ENCODE data around the gene PHLDA2.

The PHLDA2 gene

GRCh38 chr11:2921742-2922493 lies 7.3 kb downstream of the PHLDA2 start:
- no peak overlapping the region for H3K4me3 ChIP-seq (ENCODE audit: low read depth in 1 of 2, low read length in 1 of 2)
- H3K27me3 ChIP-seq = peaks cover 8% of the 10 kb centered on the region
- H3K4me1 ChIP-seq (ENCODE audit: control insufficient read depth in 1 of 2, insufficient read depth in 1 of 2, low read depth in 1 of 2, low read length in 1 of 2) = no peaks in the 10 kb centered on the region
- no peak overlapping the region for H3K27ac ChIP-seq
- no peak for TF ChIP-seq CTCF (IDR thresholded peaks at IDR 0.05)
- H3K36me3 ChIP-seq = no peaks in the 10 kb centered on the region
- H3K9me3 ChIP-seq = no peaks in the 10 kb centered on the region

GRCh38 chr11:2921261-2921660 lies 8.0 kb downstream of the PHLDA2 start:
- no peak overlapping the region for H3K27ac ChIP-seq
- TF ChIP-seq CTCF (IDR thresholded peaks at IDR 0.05) = no peak
- no peak overlapping the region for H3K4me3 ChIP-seq (ENCODE audit: low read depth in 1 of 2, low read length in 1 of 2)
- H3K9me3 ChIP-seq = no peaks in the 10 kb centered on the region
- no peaks in the 10 kb centered on the region for H3K4me1 ChIP-seq (ENCODE audit: control insufficient read depth in 1 of 2, insufficient read depth in 1 of 2, low read depth in 1 of 2, low read length in 1 of 2)
- peaks cover under 1% of the 10 kb centered on the region for H3K27me3 ChIP-seq
- H3K36me3 ChIP-seq = no peaks in the 10 kb centered on the region

GRCh38 chr11:2920343-2920742 lies 8.9 kb downstream of the PHLDA2 start:
- no peaks in the 10 kb centered on the region for H3K4me1 ChIP-seq (ENCODE audit: control insufficient read depth in 1 of 2, insufficient read depth in 1 of 2, low read depth in 1 of 2, low read length in 1 of 2)
- H3K27me3 ChIP-seq = no peaks in the 10 kb centered on the region
- no peaks in the 10 kb centered on the region for H3K9me3 ChIP-seq
- TF ChIP-seq CTCF (IDR thresholded peaks at IDR 0.05) = no peak
- H3K4me3 ChIP-seq (ENCODE audit: low read depth in 1 of 2, low read length in 1 of 2) = no peak overlapping the region
- no peak overlapping the region for H3K27ac ChIP-seq
- H3K36me3 ChIP-seq = no peaks in the 10 kb centered on the region

- Histone ChIP-seq H3K27me3 (peaks cover 3% of the 10 kb centered on the region), H3K36me3 (no peaks in the 10 kb centered on the region), H3K27ac (no peak overlapping the region), H3K9me3 (no peaks in the 10 kb centered on the region), H3K4me1 (ENCODE audit: control insufficient read depth in 1 of 2, insufficient read depth in 1 of 2, low read depth in 1 of 2, low read length in 1 of 2) (no peaks in the 10 kb centered on the region), H3K4me3 (ENCODE audit: low read depth in 1 of 2, low read length in 1 of 2) (no peak overlapping the region)
- no peak for TF ChIP-seq CTCF (IDR thresholded peaks at IDR 0.05)
Measured at GRCh38 chr11:2919837-2920236, 9.4 kb downstream of the PHLDA2 start.

- H3K9me3 ChIP-seq = no peaks in the 10 kb centered on the region
- H3K36me3 ChIP-seq = no peaks in the 10 kb centered on the region
- H3K4me1 ChIP-seq (ENCODE audit: control insufficient read depth in 1 of 2, insufficient read depth in 1 of 2, low read depth in 1 of 2, low read length in 1 of 2) = no peaks in the 10 kb centered on the region
- H3K27ac ChIP-seq = no peak overlapping the region
- H3K4me3 ChIP-seq (ENCODE audit: low read depth in 1 of 2, low read length in 1 of 2) = no peak overlapping the region
- TF ChIP-seq CTCF (IDR thresholded peaks at IDR 0.05) = no peak
- peaks cover 10% of the 10 kb centered on the region for H3K27me3 ChIP-seq
Measured at GRCh38 chr11:2919188-2919587, 10.0 kb downstream of the PHLDA2 start.

All from neutrophil (primary cell).